HFF-Myc (cell line): Measurements from ENCODE around the gene ARFGAP3.

Source experiments
- DNase-seq: peaks from one replicate; pipeline ENCODE4 v3.0.0-alpha.2; 2011; ENCODE audit warnings: low read depth; ENCODE audit errors: extremely low read depth
- H3K4me3 ChIP-seq: replicated peaks from 2 replicates; pipeline ENCODE4 v1.5.1; 2011; ENCODE audit warnings: low read depth, mild to moderate bottlenecking, control low read depth, low read length
- CTCF ChIP-seq: IDR thresholded peaks from 2 replicates; pipeline ENCODE4 v1.5.1; 2012; ENCODE audit warnings: mild to moderate bottlenecking, low read depth, low read length, control low read depth; ENCODE audit errors: missing control alignments

Gene ARFGAP3

GRCh38 chr22:42879371-42880021 is 22.4 kb upstream of the ARFGAP3 start:
- TF ChIP-seq CTCF, result no peak
- no peak for DNase-seq
- no peak overlapping the region for H3K4me3 ChIP-seq

- TF ChIP-seq CTCF, result no peak
- no peak for DNase-seq
- H3K4me3 ChIP-seq, result no peak overlapping the region
These were observed 21.7 kb upstream of the ARFGAP3 start for GRCh38 chr22:42878561-42879305.

- H3K4me3 ChIP-seq, result no peak overlapping the region
- DNase-seq, result no peak
- no peak for TF ChIP-seq CTCF
These were observed 20.7 kb upstream of the ARFGAP3 start for GRCh38 chr22:42877597-42878340.

GRCh38 chr22:42877158-42877557 is 20.1 kb upstream of the ARFGAP3 start:
- no peak for DNase-seq
- no peak for TF ChIP-seq CTCF
- H3K4me3 ChIP-seq, result no peak overlapping the region

- H3K4me3 ChIP-seq, result no peak overlapping the region
- DNase-seq, result no peak
- no peak for TF ChIP-seq CTCF
These were observed 19.0 kb upstream of the ARFGAP3 start for GRCh38 chr22:42876041-42876440.

GRCh38 chr22:42874010-42874409 is 16.9 kb upstream of the ARFGAP3 start:
- no peak for DNase-seq
- no peak for TF ChIP-seq CTCF
- no peak overlapping the region for H3K4me3 ChIP-seq
